Upper lobe of left lung (tissue), 4 donors: ENCODE measurements around the gene CCDC87.
A peak's percentile ranks its signal among the peaks of the same experiment; 100 is the strongest.

Experiments
- POLR2AphosphoS5 ChIP-seq, 2 donors: sonication (generic); formaldehyde crosslinking; IDR thresholded peaks; one replicate each; pipeline ENCODE4 v1.5.1; 2017; ENCODE audit warnings: antibody characterized with exemption in 2 of 2
- TF ChIP-seq, protein P1 (sequence below), 6 experiments: fragments of 450-650 bp in 4 of 6; fragments of 200-600 bp in 2 of 6; sonication (generic) in 2 of 6; IDR thresholded peaks; one replicate each; pipeline ENCODE4 v1.5.1; 2016 to 2019; ENCODE audit warnings: antibody characterized with exemption in 6 of 6

DNA sequence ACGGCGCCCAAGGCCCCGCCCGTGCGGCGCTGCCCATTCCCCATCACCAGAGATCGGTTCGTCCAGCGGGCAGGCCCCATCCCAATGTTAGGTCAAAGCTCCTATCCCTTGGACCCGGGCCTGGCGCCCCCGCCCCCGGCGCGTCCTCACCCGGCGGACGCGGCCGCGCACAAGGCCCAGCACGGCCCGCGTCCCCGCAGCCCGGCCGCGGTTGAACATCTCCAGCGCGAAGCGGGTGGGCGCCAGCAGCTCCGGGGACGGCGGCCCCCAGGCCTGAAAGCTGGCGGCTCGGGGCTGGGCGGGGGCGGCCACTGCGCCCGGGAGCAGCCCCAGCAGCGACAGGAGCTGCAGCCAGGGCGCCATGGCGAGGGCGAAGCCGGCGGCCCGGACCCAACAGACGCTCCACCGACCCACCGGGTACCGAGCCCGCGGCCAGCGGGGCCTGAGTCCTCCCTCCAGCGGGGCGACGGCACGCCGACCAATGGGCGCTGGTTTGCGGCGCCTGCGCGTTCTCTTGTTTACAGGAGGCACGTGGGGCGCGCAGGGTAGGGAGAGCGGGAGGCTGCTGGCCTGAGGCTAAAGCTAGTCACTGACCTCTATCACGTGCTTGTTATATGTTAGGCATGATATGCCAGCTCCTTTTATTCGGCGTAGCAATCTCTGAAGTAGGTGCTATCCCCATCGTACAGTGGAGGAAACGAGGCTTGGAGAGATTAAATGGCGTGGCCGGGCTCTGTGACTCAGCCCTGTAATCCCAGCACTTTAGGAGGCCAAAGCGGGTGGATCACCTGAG is 24.5 kb downstream of the CCDC87 start, which contains the start of gene CTSF:
- TF ChIP-seq, protein P1, sequence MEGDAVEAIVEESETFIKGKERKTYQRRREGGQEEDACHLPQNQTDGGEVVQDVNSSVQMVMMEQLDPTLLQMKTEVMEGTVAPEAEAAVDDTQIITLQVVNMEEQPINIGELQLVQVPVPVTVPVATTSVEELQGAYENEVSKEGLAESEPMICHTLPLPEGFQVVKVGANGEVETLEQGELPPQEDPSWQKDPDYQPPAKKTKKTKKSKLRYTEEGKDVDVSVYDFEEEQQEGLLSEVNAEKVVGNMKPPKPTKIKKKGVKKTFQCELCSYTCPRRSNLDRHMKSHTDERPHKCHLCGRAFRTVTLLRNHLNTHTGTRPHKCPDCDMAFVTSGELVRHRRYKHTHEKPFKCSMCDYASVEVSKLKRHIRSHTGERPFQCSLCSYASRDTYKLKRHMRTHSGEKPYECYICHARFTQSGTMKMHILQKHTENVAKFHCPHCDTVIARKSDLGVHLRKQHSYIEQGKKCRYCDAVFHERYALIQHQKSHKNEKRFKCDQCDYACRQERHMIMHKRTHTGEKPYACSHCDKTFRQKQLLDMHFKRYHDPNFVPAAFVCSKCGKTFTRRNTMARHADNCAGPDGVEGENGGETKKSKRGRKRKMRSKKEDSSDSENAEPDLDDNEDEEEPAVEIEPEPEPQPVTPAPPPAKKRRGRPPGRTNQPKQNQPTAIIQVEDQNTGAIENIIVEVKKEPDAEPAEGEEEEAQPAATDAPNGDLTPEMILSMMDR (IDR thresholded peaks at IDR 0.05): no peak
- peak in 1 of 2 donors; percentile 17 for TF ChIP-seq POLR2AphosphoS5 (IDR thresholded peaks at IDR 0.05)
